OCI-LY1 (cell line): Measurements from ENCODE around the gene NNT.

ENCODE experiments used
- EZH2 ChIP-seq: fragments of 200-600 bp; sonication (generic), shearing (Covaris generic); IDR thresholded peaks from 2 replicates; pipeline ENCODE4 v1.8.0; 2017; ENCODE audit warnings: borderline replicate concordance, mixed run types, mild to moderate bottlenecking, antibody characterized with exemption, low read length, moderate library complexity, mixed read lengths
- TF ChIP-seq, protein P1 (sequence below): fragments of 200-600 bp; sonication (generic), shearing (Covaris generic); IDR thresholded peaks from 2 replicates; pipeline ENCODE4 v1.5.1; 2017; ENCODE audit warnings: mild to moderate bottlenecking, antibody characterized with exemption, low read length, moderate library complexity, mixed read lengths

DNA sequence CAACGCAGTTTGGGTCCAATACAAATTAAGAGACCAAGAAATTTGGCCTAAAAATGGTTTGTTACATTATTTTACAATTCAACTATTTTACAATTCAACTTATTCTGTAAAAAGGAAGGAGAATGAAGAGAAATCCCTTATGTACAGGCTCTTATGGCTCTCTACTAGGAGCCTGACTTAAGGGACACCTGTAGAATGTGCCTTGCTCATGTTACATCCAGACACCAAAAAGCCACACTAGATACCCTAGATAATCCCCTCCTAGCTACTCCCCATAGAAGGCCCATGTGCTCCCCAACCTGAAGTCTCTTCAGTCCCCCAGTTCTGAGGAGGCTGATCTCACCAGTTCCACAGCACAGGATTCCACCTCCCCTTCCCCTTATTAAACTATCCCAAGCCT is 14.1 kb upstream of the NNT start:
- TF ChIP-seq, protein P1, sequence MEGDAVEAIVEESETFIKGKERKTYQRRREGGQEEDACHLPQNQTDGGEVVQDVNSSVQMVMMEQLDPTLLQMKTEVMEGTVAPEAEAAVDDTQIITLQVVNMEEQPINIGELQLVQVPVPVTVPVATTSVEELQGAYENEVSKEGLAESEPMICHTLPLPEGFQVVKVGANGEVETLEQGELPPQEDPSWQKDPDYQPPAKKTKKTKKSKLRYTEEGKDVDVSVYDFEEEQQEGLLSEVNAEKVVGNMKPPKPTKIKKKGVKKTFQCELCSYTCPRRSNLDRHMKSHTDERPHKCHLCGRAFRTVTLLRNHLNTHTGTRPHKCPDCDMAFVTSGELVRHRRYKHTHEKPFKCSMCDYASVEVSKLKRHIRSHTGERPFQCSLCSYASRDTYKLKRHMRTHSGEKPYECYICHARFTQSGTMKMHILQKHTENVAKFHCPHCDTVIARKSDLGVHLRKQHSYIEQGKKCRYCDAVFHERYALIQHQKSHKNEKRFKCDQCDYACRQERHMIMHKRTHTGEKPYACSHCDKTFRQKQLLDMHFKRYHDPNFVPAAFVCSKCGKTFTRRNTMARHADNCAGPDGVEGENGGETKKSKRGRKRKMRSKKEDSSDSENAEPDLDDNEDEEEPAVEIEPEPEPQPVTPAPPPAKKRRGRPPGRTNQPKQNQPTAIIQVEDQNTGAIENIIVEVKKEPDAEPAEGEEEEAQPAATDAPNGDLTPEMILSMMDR = no peak
- no peak for TF ChIP-seq EZH2
